IPS DF 4.7 (cell line): ENCODE data around the gene POLR1D.

ENCODE experiments used
- DNase-seq: peaks from one replicate; pipeline ENCODE4 v3.0.0-alpha.2; 2013; ENCODE audit warnings: low spot score; ENCODE audit errors: extremely low read depth

POLR1D gene

GRCh38 chr13:27621366-27622101 lies at the start of gene POLR1D:
TSS of gene POLR1D (plus strand) at chr13:27621892. CDS start at chr13:27621984, 92 bp downstream.
- DNase-seq = no peak

- no peak for DNase-seq
Measured at GRCh38 chr13:27572234-27572901, 49.3 kb upstream of the POLR1D start.

GRCh38 chr13:27573265-27573664 lies 48.4 kb upstream of the POLR1D start:
- DNase-seq = no peak

- DNase-seq = no peak
Measured at GRCh38 chr13:27574661-27575060, 47.0 kb upstream of the POLR1D start.

GRCh38 chr13:27578121-27579030 lies 43.3 kb upstream of the POLR1D start:
- DNase-seq = no peak

GRCh38 chr13:27583645-27584044 lies 38.0 kb upstream of the POLR1D start:
- no peak for DNase-seq

- no peak for DNase-seq
Measured at GRCh38 chr13:27587095-27587746, 34.5 kb upstream of the POLR1D start.

GRCh38 chr13:27588405-27588804 lies 33.3 kb upstream of the POLR1D start:
- no peak for DNase-seq

GRCh38 chr13:27592865-27593264 lies 28.8 kb upstream of the POLR1D start:
- no peak for DNase-seq

GRCh38 chr13:27593267-27593666 lies 28.4 kb upstream of the POLR1D start:
- DNase-seq = no peak

- DNase-seq = no peak
Measured at GRCh38 chr13:27595055-27595811, 26.5 kb upstream of the POLR1D start.

GRCh38 chr13:27599096-27599495 lies 22.6 kb upstream of the POLR1D start:
- no peak for DNase-seq

GRCh38 chr13:27599845-27600553 lies 21.7 kb upstream of the POLR1D start:
- no peak for DNase-seq

GRCh38 chr13:27600711-27601110 lies 21.0 kb upstream of the POLR1D start:
- no peak for DNase-seq

GRCh38 chr13:27601208-27601607 lies 20.5 kb upstream of the POLR1D start:
- no peak for DNase-seq

GRCh38 chr13:27601803-27602202 lies 19.9 kb upstream of the POLR1D start:
- no peak for DNase-seq

- no peak for DNase-seq
Measured at GRCh38 chr13:27605099-27605498, 16.6 kb upstream of the POLR1D start.

GRCh38 chr13:27605610-27606200 lies 16.0 kb upstream of the POLR1D start:
- DNase-seq = no peak

- no peak for DNase-seq
Measured at GRCh38 chr13:27607125-27607524, 14.6 kb upstream of the POLR1D start.

GRCh38 chr13:27613628-27614027 lies 8.1 kb upstream of the POLR1D start:
- no peak for DNase-seq
